OCI-LY7 (cell line): ENCODE data around the gene FOXN3. TPM values are rescaled to one million over a fixed set of nuclear protein-coding genes. Genes with fewer than 3 reads are reported as not detected.

ENCODE experiments used
- BruUV-seq: library from RNA; stranded (reverse); fragments of 400-500 nt; replicated peaks from 2 replicates; lab custom pipeline; 2021; lab: Mats Ljungman, UMichigan
- CTCF ChIA-PET: fragments of 300-600 bp; sonication (Branson Sonifier 250); formaldehyde crosslinking; loops from one replicate; lab custom pipeline; 2022; ENCODE audit warnings: antibody characterized with exemption; ENCODE audit not compliant: unreplicated experiment; lab: Charles Lee
- POLR2A ChIA-PET: fragments of 300-600 bp; sonication (Branson Sonifier 250); formaldehyde crosslinking; loops from one replicate; lab custom pipeline; 2022; ENCODE audit warnings: antibody characterized with exemption; lab: Charles Lee
- DNase-seq: peaks from one replicate; pipeline ENCODE4 v3.0.0-alpha.2; 2015; ENCODE audit warnings: low spot score
- H2AFZ ChIP-seq: fragments of 200-600 bp; sonication (generic), shearing (Covaris generic); 2 replicates; pipeline ENCODE4 v1.6.1; 2014; ENCODE audit warnings: mild to moderate bottlenecking, antibody characterized with exemption, low read length, moderate library complexity
- H3K27ac ChIP-seq: fragments of 200-600 bp; sonication (generic); 2 replicates; pipeline ENCODE4 v1.5.1; 2014; ENCODE audit warnings: mixed run types, low read depth, mild to moderate bottlenecking, moderate library complexity, low read length, inconsistent platforms; ENCODE audit not compliant: poor library complexity, severe bottlenecking
- H3K36me3 ChIP-seq: fragments of 200-600 bp; sonication (generic); 2 replicates; pipeline ENCODE4 v1.6.1; 2014; ENCODE audit warnings: mild to moderate bottlenecking, antibody characterized with exemption, low read length, moderate library complexity, mixed read lengths; ENCODE audit not compliant: insufficient read depth
- H3K4me1 ChIP-seq: fragments of 200-600 bp; sonication (generic); 2 replicates; pipeline ENCODE4 v1.5.1; 2014; ENCODE audit warnings: mild to moderate bottlenecking, low read length; ENCODE audit not compliant: insufficient read depth, poor library complexity, severe bottlenecking
- H3K4me2 ChIP-seq: fragments of 200-600 bp; sonication (generic); 2 replicates; pipeline ENCODE4 v1.6.1; 2014; ENCODE audit warnings: mild to moderate bottlenecking, low read length
- H3K4me3 ChIP-seq: fragments of 200-600 bp; sonication (generic); 2 replicates; pipeline ENCODE4 v1.5.1; 2014; ENCODE audit warnings: mild to moderate bottlenecking, low read depth, low read length; ENCODE audit not compliant: poor library complexity, severe bottlenecking
- H3K79me2 ChIP-seq: fragments of 200-600 bp; sonication (generic); 2 replicates; pipeline ENCODE4 v1.6.1; 2016; ENCODE audit warnings: low read depth, mild to moderate bottlenecking, low read length, moderate library complexity, mixed read lengths; ENCODE audit not compliant: insufficient read depth
- H3K9me2 ChIP-seq: fragments of 200-600 bp; sonication (generic); 2 replicates; pipeline ENCODE4 v1.6.1; 2016; ENCODE audit warnings: mild to moderate bottlenecking, low read length, mixed read lengths; ENCODE audit not compliant: insufficient read depth
- H3K9me3 ChIP-seq: fragments of 200-600 bp; sonication (generic); 2 replicates; pipeline ENCODE4 v1.6.1; 2014; ENCODE audit warnings: mild to moderate bottlenecking, mixed run types, low read length, mixed read lengths
- H4K20me1 ChIP-seq: fragments of 200-600 bp; sonication (generic); 2 replicates; pipeline ENCODE4 v1.6.1; 2014; ENCODE audit warnings: mild to moderate bottlenecking, antibody characterized with exemption, low read length, moderate library complexity, mixed read lengths; ENCODE audit not compliant: insufficient read depth
- EZH2phosphoT487 ChIP-seq: fragments of 200-600 bp; sonication (generic); IDR thresholded peaks from 2 replicates; pipeline ENCODE4 v1.6.1; 2018; ENCODE audit warnings: low read depth, borderline replicate concordance, mild to moderate bottlenecking, mixed run types, antibody characterized with exemption, low read length, moderate library complexity, mixed read lengths
- intact Hi-C: fragments of 100-400 bp; cut with micrococcal nuclease; formaldehyde crosslinking; loops from one replicate; pipeline ENCODE4 v1.10.0; 2022; ENCODE audit not compliant: unreplicated experiment
- total RNA-seq, 2 experiments: library from RNA; depleted of rRNA in 1 of 2; stranded (reverse); fragments of >200 nt in 1 of 2; shearing (Covaris generic) in 1 of 2; gene quantifications; 2 replicates each; pipeline ENCODE4 v1.2.3, GENCODE V29; 2014 to 2022
- TF ChIP-seq, protein P1 (sequence below): fragments of 200-600 bp; sonication (generic); conservative IDR thresholded peaks from 2 replicates; pipeline ENCODE4 v1.5.1; 2014; ENCODE audit warnings: mild to moderate bottlenecking, antibody characterized with exemption, low read length, moderate library complexity, mixed read lengths

The FOXN3 gene
- total RNA-seq, 2 experiments from 2014 or later, result 77.7 to 102 TPM

DNA sequence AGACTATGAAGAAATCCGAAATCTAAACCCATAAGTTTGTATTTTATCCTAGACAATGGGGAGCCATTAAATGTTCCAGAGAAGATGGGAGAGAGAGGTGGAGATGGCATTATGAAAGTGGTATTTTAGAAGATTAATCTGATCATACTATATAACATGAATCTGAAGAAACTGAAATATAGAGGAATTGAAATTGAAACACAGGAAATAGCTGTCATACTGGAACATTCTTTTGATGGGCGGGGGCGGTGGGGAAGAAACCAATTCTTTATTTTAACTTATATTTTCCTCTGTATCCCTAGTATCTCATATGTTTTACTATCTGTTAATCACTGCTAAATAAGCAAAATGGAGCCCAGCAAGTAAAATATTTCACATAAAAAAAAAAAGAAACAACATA, 27.0 kb upstream of the FOXN3 start:
- peak; percentile 45 for DNase-seq
- no TSS peak for BruUV-seq
- CTCF ChIA-PET, result no interaction called here
- Histone ChIP-seq H3K79me2 (no peaks in the 10 kb centered on the region), H3K4me2 (peak overlapping the region; percentile 56), H4K20me1 (no peaks in the 10 kb centered on the region), H3K36me3 (no peaks in the 10 kb centered on the region), H3K9me3 (no peaks in the 10 kb centered on the region), H3K9me2 (no peaks in the 10 kb centered on the region), H2AFZ (no peak overlapping the region; the same call in 1 of the 2 replicates), H3K4me3 (peak overlapping the region; percentile 14), H3K27ac (peak overlapping the region; percentile 74), H3K4me1 (peaks cover 62% of the 10 kb centered on the region)
- intact Hi-C loops, result loop anchor here (2.0 kb wide), 1 partner anchor 13 kb away; no protein-coding TSS in a partner anchor
- POLR2A ChIA-PET, result interaction anchor here (0.6 to 2.2 kb wide), 9 partner anchors 9 to 218 kb away, joined by 3 to 17 read pairs (median 4); no protein-coding TSS in a partner anchor
- TF ChIP-seq, protein P1, sequence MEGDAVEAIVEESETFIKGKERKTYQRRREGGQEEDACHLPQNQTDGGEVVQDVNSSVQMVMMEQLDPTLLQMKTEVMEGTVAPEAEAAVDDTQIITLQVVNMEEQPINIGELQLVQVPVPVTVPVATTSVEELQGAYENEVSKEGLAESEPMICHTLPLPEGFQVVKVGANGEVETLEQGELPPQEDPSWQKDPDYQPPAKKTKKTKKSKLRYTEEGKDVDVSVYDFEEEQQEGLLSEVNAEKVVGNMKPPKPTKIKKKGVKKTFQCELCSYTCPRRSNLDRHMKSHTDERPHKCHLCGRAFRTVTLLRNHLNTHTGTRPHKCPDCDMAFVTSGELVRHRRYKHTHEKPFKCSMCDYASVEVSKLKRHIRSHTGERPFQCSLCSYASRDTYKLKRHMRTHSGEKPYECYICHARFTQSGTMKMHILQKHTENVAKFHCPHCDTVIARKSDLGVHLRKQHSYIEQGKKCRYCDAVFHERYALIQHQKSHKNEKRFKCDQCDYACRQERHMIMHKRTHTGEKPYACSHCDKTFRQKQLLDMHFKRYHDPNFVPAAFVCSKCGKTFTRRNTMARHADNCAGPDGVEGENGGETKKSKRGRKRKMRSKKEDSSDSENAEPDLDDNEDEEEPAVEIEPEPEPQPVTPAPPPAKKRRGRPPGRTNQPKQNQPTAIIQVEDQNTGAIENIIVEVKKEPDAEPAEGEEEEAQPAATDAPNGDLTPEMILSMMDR, result no peak
- TF ChIP-seq EZH2phosphoT487, result no peak

DNA sequence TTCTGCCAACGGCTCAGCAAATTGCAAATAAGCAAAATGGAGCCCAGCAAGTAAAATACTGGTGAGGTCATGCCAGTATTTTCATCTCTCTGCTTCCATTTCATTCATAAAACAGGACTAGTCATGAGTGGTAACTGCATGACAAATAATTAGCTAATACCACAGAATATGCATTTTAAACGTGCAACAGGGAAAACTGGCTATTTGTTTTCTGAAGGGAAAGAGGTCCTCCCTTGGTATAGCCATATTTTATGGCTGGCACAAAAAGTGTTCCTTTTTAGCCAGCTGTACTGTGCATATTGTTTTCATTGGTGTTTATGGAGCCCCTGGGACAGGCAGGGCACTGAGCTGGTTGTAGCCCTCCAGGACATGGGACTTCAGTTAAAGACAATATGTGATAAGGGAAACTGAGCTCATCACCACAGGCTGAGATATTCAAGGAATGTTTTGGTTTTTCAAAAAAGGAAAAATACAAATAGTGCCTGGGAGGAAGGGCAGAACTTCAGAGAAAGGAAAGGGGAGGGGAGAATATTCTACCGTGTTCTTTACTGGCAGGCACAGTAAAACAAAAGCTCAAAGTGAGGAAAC, 26.1 kb upstream of the FOXN3 start:
- no peaks in the 10 kb centered on the region for H3K9me2 ChIP-seq
- H3K27ac ChIP-seq, result peak overlapping the region; percentile 74
- CTCF ChIA-PET, result interaction anchor here (0.5 kb wide), 1 partner anchor 538 kb away, joined by 3 read pairs; no protein-coding TSS in a partner anchor
- no TSS peak for BruUV-seq
- no peak for TF ChIP-seq EZH2phosphoT487
- TF ChIP-seq, protein P1, result no peak
- no peaks in the 10 kb centered on the region for H4K20me1 ChIP-seq
- peak overlapping the region; percentile 56 for H3K4me2 ChIP-seq
- POLR2A ChIA-PET, result interaction anchor here (0.8 to 2.2 kb wide), 5 partner anchors 9 to 174 kb away, joined by 3 to 17 read pairs (median 4); no protein-coding TSS in a partner anchor
- H3K79me2 ChIP-seq, result no peaks in the 10 kb centered on the region
- peak overlapping the region; percentile 22; the same call in 1 of the 2 replicates for H2AFZ ChIP-seq
- no peak for DNase-seq
- H3K36me3 ChIP-seq, result no peaks in the 10 kb centered on the region
- peaks cover 59% of the 10 kb centered on the region for H3K4me1 ChIP-seq
- intact Hi-C loops, result no loop called here
- no peaks in the 10 kb centered on the region for H3K9me3 ChIP-seq
- no peak overlapping the region for H3K4me3 ChIP-seq

DNA sequence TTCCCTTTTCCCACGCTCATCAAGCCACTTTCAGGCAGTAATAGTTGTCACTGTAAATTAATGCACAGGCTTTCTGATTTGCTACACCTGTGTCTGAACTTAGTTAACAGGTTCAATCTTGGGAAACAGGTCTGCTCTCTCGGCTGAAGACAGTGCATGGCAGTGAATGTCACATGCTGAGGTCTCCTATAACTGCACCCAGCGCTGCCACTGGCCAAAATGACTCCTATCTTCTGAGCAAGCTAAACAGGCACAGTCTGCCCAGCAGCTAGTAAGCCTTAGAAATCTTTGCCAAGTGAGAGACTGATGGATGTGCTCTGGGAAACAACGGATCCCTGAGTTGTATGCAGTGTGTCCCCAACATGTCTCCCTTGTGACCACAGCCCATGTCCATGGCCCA, 25.2 kb upstream of the FOXN3 start:
- TF ChIP-seq, protein P1, result no peak
- no peak for TF ChIP-seq EZH2phosphoT487
- no TSS peak for BruUV-seq

More for the DNA sequence above, 25.2 kb upstream of the FOXN3 start:
- H4K20me1 ChIP-seq, result no peaks in the 10 kb centered on the region
- POLR2A ChIA-PET, result no interaction called here
- H3K79me2 ChIP-seq, result no peaks in the 10 kb centered on the region
- no peaks in the 10 kb centered on the region for H3K9me2 ChIP-seq
- DNase-seq, result no peak
- H3K36me3 ChIP-seq, result no peaks in the 10 kb centered on the region
- CTCF ChIA-PET, result no interaction called here
- peak overlapping the region; percentile 74 for H3K27ac ChIP-seq
- H3K4me2 ChIP-seq, result peak overlapping the region; percentile 56
- peaks cover 52% of the 10 kb centered on the region for H3K4me1 ChIP-seq
- no peak overlapping the region; the same call in 1 of the 2 replicates for H2AFZ ChIP-seq
- no peak overlapping the region for H3K4me3 ChIP-seq
- intact Hi-C loops, result no loop called here
- H3K9me3 ChIP-seq, result no peaks in the 10 kb centered on the region
